ENCODE measurements around the gene FYB1. TPM values are rescaled to one million over a fixed set of nuclear protein-coding genes. Genes with fewer than 3 reads are reported as not detected.

The FYB1 gene
- total and polyA plus RNA-seq, 2 of the 8 experiments (the other 6 are each of a cell fraction or from before 2014, with no cell fraction given): not detected

DNA sequence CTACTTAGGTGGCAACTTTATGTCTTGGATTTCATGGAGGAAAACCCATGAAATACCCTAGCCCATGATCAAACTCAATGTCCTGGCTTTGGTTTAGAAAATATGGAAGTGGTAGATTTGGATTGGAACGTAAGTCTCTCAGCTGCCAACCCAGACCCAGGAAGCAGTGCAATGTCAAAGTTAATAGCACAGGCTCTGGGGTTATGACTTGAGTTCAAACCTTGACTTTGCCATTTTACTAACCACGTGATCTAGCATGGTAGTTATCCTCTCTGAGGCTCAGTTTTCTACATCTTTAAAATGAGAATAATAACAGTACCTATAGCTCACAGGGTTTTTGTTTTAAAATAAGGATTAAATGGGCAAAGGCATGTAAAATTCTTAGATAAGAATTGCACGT is 13.8 kb downstream of the FYB1 start (continued):
- no peak for TF ChIP-seq KDM4A (IDR thresholded peaks at IDR 0.05; ENCODE audit: low read depth, low read length, severe bottlenecking)
- TF ChIP-seq CEBPB (IDR thresholded peaks at IDR 0.05; ENCODE audit: low read depth, low read length): no peak
- no peak for TF ChIP-seq POLR2A (IDR thresholded peaks at IDR 0.05; ENCODE audit: control extremely low read depth in 1 of 2, low read depth in 2 of 2, low read length in 2 of 2)
- TF ChIP-seq RNF2 (IDR thresholded peaks at IDR 0.05; ENCODE audit: borderline replicate concordance, low read depth, low read length, missing control alignments, poor library complexity, severe bottlenecking): no peak
- TF ChIP-seq CTBP2 (IDR thresholded peaks at IDR 0.05; ENCODE audit: borderline replicate concordance, insufficient read depth, insufficient read length, low read length): no peak
- no peak for TF ChIP-seq KDM5A (IDR thresholded peaks at IDR 0.05; ENCODE audit: low read length)
- no peak for TF ChIP-seq GABPA (IDR thresholded peaks at IDR 0.05; ENCODE audit: borderline replicate concordance, insufficient read depth, low read length)
- TF ChIP-seq, protein P1, sequence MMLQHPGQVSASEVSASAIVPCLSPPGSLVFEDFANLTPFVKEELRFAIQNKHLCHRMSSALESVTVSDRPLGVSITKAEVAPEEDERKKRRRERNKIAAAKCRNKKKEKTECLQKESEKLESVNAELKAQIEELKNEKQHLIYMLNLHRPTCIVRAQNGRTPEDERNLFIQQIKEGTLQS (IDR thresholded peaks at IDR 0.05; ENCODE audit: insufficient read depth, low read depth, low read length): no peak

All from H1 (cell line).